ENCODE data around the gene AAK1. TPM values are rescaled to one million over a fixed set of nuclear protein-coding genes. Genes with fewer than 3 reads are reported as not detected.

Gene AAK1
- total RNA-seq, 1 donor from 2014 or later: 43.4 TPM

GRCh38 chr2:69538872-69539548 is 104.5 kb downstream of the AAK1 start:
- Mint-ChIP-seq H3K36me3 (ENCODE audit: insufficient read depth) (peaks cover 13% of the 10 kb centered on the region), H3K27me3 (no peaks in the 10 kb centered on the region), H3K4me3 (ENCODE audit: low read depth) (no peak overlapping the region), H3K4me1 (ENCODE audit: low read depth) (peaks cover 2% of the 10 kb centered on the region), H3K27ac (no peak overlapping the region), H3K9me3 (ENCODE audit: low read depth) (peaks cover 5% of the 10 kb centered on the region)
- DNase-seq (ENCODE audit: low spot score, unreplicated experiment): no peak
- no peak for TF ChIP-seq CTCF (IDR thresholded peaks at IDR 0.05; ENCODE audit: unreplicated experiment)

GRCh38 chr2:69538249-69538648 is 105.3 kb downstream of the AAK1 start:
- H3K27ac Mint-ChIP-seq: no peak overlapping the region
- peaks cover 7% of the 10 kb centered on the region for H3K9me3 Mint-ChIP-seq (ENCODE audit: low read depth)
- DNase-seq (ENCODE audit: low spot score, unreplicated experiment): no peak

GRCh38 chr2:69535817-69536241 is 107.7 kb downstream of the AAK1 start:
- Mint-ChIP-seq H3K36me3 (ENCODE audit: insufficient read depth) (peaks cover 31% of the 10 kb centered on the region), H3K27me3 (no peaks in the 10 kb centered on the region), H3K4me3 (ENCODE audit: low read depth) (no peak overlapping the region), H3K9me3 (ENCODE audit: low read depth) (peaks cover 6% of the 10 kb centered on the region), H3K27ac (no peak overlapping the region), H3K4me1 (ENCODE audit: low read depth) (peaks cover 2% of the 10 kb centered on the region)
- TF ChIP-seq CTCF (IDR thresholded peaks at IDR 0.05; ENCODE audit: unreplicated experiment): no peak
- no peak for DNase-seq (ENCODE audit: low spot score, unreplicated experiment)

More at GRCh38 chr2:69538249-69538648, 105.3 kb downstream of the AAK1 start:
- no peak for TF ChIP-seq CTCF (IDR thresholded peaks at IDR 0.05; ENCODE audit: unreplicated experiment)
- Mint-ChIP-seq H3K4me3 (ENCODE audit: low read depth) (no peak overlapping the region), H3K27me3 (no peaks in the 10 kb centered on the region), H3K4me1 (ENCODE audit: low read depth) (peaks cover 2% of the 10 kb centered on the region), H3K36me3 (ENCODE audit: insufficient read depth) (peaks cover 19% of the 10 kb centered on the region)

- Mint-ChIP-seq H3K9me3 (ENCODE audit: low read depth) (peaks cover 3% of the 10 kb centered on the region), H3K27ac (no peak overlapping the region), H3K4me3 (ENCODE audit: low read depth) (no peak overlapping the region), H3K27me3 (no peaks in the 10 kb centered on the region), H3K4me1 (ENCODE audit: low read depth) (no peaks in the 10 kb centered on the region), H3K36me3 (ENCODE audit: insufficient read depth) (peaks cover 31% of the 10 kb centered on the region)
- DNase-seq (ENCODE audit: low spot score, unreplicated experiment): no peak
- TF ChIP-seq CTCF (IDR thresholded peaks at IDR 0.05; ENCODE audit: unreplicated experiment): no peak
These were observed 112.4 kb downstream of the AAK1 start for GRCh38 chr2:69531186-69531585.

- no peaks in the 10 kb centered on the region for H3K4me1 Mint-ChIP-seq (ENCODE audit: low read depth)
- no peak for DNase-seq (ENCODE audit: low spot score, unreplicated experiment)
- no peak overlapping the region for H3K4me3 Mint-ChIP-seq (ENCODE audit: low read depth)
- H3K9me3 Mint-ChIP-seq (ENCODE audit: low read depth): peaks cover 3% of the 10 kb centered on the region
- no peak for TF ChIP-seq CTCF (IDR thresholded peaks at IDR 0.05; ENCODE audit: unreplicated experiment)
- no peaks in the 10 kb centered on the region for H3K27me3 Mint-ChIP-seq
- peaks cover 29% of the 10 kb centered on the region for H3K36me3 Mint-ChIP-seq (ENCODE audit: insufficient read depth)
- no peak overlapping the region for H3K27ac Mint-ChIP-seq
These were observed 114.1 kb downstream of the AAK1 start for GRCh38 chr2:69529480-69529879.
